NCI-H128 (cell line): Measurements from ENCODE around the gene MLF2.

Experiments
- DNase-seq: peaks from one replicate; lab custom pipeline; 2025; ENCODE audit not compliant: unreplicated experiment; lab: John Stamatoyannopoulos, UW

MLF2 gene

DNA sequence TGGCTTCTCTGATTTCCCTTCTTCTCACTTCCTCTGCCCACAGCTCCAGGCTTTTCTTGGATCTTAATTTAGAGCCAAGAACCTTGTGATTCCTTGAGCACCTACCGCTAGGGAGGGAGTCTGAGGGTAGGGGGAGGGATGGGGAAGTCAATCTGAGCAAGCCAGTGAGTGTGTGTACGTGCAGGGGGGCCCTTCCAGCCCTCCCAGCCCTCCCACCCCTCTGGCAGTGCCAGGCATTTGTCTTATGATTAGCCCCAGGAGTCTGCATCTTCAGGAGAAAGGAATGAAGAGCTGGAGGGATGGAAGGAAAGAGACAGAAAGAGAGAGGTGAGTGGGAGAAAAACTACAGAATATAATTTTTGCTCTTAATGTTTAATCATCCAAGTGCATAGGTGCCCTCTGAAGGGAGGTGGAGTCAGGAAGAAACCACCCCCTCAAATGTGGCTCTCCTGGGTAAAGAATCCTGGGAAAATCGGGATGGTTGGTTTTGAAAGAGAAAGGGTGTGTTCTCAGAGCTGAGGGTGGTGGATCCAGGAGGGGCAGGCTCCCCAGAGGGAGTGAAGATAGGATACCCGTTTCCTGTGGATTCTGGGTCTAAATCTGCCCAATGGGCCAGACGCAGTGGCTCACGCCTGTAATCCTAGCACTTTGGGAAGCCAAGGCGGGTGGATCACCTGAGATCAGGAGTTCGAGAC, 54.4 kb downstream of the MLF2 start:
- no peak for DNase-seq
